Amygdala (tissue), 56 donors: ENCODE measurements around the gene KISS1R.

ENCODE experiments used
- DNase-seq, 56 donors: peaks; one replicate each; lab custom pipeline; 2025; lab: John Stamatoyannopoulos, UW

The KISS1R gene

GRCh38 chr19:897442-898039 lies 19.6 kb upstream of the KISS1R start:
- no peak for DNase-seq

DNA sequence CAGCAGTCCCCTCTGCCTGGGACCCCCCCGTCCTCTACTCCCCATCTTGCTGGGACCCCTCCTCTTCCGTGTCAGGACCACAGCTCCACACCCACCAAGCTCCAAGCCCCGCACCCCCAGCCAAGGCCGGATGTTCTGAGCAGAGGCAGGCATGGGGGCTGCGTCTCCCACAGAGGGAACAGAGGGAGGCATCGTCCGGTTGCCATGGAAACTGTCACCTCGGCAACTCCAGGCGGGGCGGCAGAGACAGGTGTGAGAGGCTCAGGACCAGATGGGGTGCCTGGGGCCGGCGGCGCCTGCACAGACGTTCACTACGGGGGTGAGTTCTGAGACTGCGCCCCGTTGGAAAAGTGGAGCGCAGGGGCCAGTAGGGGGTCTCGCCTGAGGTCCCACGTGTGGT lies 18.5 kb upstream of the KISS1R start:
- DNase-seq = peak in 42 of 56 donors; percentile 11 to 78 (median 52)

GRCh38 chr19:899336-900042 lies 17.6 kb upstream of the KISS1R start:
- DNase-seq = no peak

DNA sequence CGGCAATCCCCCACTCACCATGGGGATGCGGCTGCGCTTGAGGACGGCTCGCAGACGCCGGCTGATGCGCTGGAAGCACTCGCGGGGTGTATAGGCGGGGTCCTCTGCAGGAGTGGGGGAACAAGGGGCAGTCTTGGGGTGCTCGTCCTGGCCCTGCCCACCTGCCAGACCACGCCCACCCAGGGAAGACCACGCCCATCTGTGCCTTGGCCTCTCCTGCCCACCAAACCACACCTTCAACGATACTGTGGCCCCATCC lies 17.2 kb upstream of the KISS1R start:
- DNase-seq = no peak

- peak in 1 of 56 donors; percentile 14 for DNase-seq
These were observed 16.6 kb upstream of the KISS1R start for GRCh38 chr19:900302-901111.

DNA sequence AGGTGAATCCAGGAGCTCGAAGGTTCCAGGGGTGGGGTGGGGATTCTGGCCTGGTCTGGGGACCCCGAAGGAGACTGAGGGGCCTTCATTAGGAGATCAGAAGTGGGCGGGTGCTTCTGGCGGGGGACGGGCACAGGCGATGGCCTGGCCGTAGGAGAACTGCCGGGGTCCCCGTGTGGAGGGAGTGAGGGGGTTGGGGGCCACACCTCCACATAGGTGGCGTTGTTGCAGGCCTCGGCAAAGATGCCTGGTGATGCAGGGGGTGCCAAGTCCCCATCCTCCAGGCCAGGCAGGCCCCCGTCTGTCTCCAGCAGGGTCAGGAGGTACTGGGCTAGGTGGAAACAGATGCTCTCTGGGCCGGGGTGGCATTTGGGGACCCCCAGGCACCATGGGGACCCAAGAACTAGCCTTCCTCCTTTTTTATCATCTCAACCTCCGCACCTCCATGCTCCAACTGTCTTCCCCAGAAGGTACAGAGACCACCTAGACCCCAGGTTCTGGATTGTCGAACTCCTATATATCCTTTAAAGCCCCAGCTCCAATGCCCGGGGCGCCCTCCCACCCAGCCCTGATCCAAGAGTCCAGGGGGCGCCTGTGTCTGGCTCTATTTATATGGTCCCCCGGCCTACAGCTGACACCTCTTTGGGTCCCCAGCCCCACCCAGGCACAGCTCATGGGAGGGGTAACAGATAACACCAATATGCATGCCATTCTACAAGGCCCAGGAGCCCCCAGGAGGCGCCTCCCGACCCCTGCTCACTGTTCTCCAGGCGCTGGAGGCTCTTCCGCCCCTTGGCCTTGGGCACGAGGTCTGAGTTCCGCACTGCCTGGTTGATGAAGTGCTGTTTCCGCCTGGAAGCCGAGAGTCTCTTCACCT lies 15.7 kb upstream of the KISS1R start:
- DNase-seq = no peak

- DNase-seq = no peak
These were observed 15.1 kb upstream of the KISS1R start for GRCh38 chr19:902093-902370.

- no peak for DNase-seq
These were observed 14.5 kb upstream of the KISS1R start for GRCh38 chr19:902446-903226.

DNA sequence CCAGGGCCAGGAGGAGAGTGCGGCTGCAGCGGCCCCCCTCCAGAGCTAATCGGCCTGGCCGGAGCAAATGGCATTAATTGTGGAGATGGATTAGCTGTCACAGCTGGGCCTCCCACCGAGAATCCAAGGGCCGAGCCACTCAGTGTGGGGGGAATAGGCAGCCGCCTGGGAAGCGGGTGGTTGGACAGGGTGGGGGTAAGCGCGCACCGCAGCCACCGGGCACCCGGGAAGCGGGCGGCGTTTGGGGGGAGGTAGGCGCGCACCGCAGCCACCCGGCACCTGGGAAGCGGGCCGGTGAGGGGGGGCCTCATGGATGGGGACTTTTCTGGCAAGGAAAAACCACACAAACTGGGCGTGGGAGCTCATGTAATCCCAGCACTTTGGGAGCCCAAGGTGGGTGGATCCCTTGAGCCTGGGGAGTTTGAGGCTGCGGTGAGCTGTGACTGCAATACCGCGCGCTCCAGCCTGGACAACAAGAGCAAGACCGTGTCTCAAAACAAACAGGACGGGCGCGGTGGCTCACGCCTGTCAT lies 13.8 kb upstream of the KISS1R start:
- DNase-seq = no peak

DNA sequence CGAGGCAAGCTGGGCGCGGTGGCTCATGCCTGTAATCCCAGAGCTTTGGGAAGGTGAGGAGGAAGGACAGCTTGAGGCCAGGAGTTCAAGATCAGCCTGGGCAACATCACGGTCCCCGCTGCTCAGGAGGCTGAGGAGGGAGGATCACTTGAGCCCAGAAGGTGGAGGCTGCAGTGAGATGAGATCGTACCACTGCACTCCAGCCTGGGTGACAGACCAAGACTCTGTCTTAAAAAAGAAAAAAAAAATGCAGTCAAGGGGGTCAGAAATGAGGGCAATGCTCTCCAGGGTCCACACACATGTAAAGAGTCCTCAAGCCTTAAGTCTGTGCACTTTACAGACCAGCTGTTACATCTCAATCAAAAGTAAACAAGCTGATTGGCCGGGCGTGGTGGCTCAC lies 12.6 kb upstream of the KISS1R start:
- no peak for DNase-seq

- DNase-seq = no peak
These were observed 10.7 kb upstream of the KISS1R start for GRCh38 chr19:906480-906879.

DNA sequence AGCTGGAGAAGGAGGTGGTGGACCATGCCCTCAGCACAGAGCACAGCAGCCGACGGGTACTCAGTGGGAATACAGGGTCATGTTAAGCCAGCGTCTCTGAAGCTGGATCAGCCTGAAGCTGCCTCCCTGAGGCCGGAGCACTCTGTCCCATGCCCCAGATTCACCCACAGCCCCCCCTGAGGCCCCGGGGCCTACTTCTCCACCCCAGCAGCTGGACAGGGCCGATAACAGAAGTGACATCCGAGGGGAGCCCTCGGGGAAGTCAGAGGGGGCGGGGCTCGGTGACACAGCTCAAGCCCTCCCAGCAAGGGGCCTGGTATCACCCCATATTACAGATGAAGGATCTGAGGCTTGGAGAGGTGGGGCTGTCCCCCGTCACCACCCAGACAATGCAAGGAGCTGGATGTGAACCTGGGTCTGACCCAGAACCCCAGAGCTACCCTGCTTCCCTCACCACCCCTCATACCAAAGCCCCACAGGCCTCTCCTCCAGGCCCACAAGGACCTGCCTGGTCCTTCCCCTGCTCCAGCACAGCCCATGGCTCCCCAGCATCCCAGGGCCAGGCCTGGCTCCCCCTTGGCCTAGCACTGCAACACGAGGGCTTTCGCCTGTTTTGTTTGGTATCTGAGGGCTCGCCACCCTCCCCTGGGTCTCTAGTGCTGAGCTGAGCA lies 9.8 kb upstream of the KISS1R start:
- DNase-seq = no peak

GRCh38 chr19:911197-912033 lies 5.7 kb upstream of the KISS1R start:
- no peak for DNase-seq

DNA sequence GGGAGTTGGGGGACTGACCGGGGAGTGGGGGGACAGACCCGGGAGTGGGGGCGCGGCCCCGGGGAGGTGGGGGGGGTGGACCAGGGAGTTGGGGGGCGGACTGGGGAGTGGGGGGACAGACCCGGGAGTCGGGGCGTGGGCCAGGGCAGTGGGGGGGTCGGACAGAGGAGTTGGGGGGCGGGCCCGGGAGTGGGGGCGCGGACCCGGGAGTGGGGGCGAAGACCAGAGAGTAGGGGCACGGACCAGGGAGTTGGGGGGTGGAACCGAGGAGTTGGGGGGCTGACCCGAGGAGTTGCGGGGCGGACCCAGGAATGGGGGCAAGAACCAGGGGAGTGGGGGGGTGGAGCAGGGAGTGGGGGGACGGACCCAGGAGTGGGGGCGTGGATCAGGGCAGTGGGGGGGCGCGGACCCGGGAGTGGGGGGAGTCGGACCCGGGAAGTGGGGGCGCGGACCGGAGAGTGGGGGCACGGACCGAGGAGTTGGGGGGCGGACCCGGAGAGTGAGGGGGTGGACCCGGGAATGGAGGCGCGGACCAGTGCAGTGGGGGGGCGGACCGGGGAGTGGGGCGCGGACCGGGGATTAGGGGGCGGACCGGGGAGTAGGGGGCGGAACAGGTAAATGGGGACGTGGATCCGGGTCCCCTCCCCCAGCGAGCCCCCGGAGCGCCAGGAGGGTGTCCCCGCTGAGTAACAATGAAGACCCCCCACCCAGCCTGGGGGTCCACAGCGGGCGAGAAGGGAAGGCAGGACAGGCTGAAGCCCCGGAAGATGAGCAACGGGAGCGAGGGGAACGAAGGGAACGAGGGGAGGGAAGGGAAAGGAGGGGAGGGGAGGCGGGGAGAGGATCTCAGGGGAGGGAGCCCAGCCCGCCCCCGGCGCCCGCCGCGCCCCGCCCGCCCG lies 4.7 kb upstream of the KISS1R start:
- peak in 1 of 56 donors; percentile 63 for DNase-seq

DNA sequence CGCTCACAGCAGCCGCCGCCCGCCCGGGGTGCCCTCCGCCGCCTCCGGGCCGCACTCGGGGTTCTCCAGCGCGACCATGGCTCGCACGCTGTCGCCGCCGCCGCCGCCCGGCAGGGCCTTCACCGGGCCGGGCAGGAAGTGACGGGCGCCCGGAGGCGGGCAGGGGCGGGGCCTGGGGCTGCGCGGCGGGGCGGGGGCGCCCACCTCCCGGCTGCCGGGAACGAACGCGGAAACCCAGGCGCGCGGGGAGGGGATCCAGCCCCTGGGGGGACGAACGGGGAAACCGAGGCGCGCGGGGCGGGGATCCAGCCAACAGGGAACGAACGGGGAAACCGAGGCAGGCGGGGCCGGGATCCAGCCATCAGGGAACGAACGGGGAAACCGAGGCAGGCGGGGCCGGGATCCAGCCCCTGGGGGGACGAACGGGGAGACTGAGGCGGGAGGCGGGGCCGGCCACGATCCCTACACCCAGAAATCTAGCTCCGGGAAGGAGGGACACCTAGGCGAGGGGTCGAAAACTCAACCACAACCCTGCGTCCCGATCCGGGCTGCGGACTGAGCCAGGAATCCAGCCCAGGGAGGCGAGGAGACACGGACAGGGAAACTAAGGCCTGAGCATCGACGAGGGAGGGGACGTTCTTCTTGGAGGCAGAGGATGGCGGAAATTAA lies 3.9 kb upstream of the KISS1R start, which contains the start of gene R3HDM4:
TSS of gene R3HDM4 (minus strand) at position 140 of the 669 bp plus-strand sequence. CDS start at position 78, 62 bp downstream.
- DNase-seq = peak in 47 of 56 donors; percentile 7 to 87 (median 54)

- DNase-seq = no peak
These were observed 349 bp upstream of the KISS1R start for GRCh38 chr19:916645-917322.
